ENCODE measurements around the gene GSG1. TPM values are rescaled to one million over a fixed set of nuclear protein-coding genes. Genes with fewer than 3 reads are reported as not detected.

GSG1 gene
- total RNA-seq, 3 donors from 2014 or later (not counting 1 experiment from before 2014, with no cell fraction given) = not detected

DNA sequence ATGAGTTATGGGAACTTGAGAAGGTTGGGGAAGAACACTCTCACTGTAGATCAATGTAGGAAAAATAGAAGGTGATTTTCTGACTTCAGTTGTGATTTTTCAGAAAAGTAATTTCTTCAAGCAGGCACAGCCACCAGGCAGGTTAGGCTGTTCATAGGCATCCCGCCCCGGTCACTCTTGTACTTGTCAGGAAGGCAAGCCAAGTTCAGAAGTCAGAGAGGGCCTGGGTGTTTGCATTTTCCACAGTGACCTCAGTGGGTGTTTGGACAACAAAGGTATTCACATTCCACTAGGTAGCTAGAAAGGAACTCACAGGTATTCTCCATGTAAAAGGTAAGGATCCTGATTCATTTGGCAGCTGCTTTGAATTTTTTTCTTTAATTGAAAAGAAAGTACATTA is 62.2 kb downstream of the GSG1 start:
- peaks cover 10% of the 10 kb centered on the region for H3K4me1 ChIP-seq (ENCODE audit: control insufficient read depth, insufficient read depth, low read length)
- intact Hi-C loops (cut with micrococcal nuclease) = no loop called here
- ATAC-seq (no peak), DNase-seq (no peak)
- H3K27me3 Mint-ChIP-seq (ENCODE audit: low read depth in 2 of 2) = peaks cover 9 to 19% of the 10 kb centered on the region in 2 donors
- no peaks in the 10 kb centered on the region for H3K36me3 ChIP-seq (ENCODE audit: control insufficient read depth, insufficient read depth, low read length)
- no peaks in the 10 kb centered on the region for H3K27me3 ChIP-seq (ENCODE audit: control insufficient read depth, insufficient read depth, low read length)
- no peak overlapping the region for H3K27ac Mint-ChIP-seq
- H3K4me3 Mint-ChIP-seq = no peak overlapping the region
- peaks cover 5 to 10% of the 10 kb centered on the region in 2 donors for H3K4me1 Mint-ChIP-seq
- H3K27ac ChIP-seq (ENCODE audit: low read length) = no peak overlapping the region
- no peaks in the 10 kb centered on the region for H3K9me3 ChIP-seq (ENCODE audit: control insufficient read depth, insufficient read depth, low read length)
- no peaks in the 10 kb centered on the region for H3K9me3 Mint-ChIP-seq
- H3K36me3 Mint-ChIP-seq = no peaks in the 10 kb centered on the region
- 96% methylated on average over 2 of the region's 2 CpGs for WGBS (ENCODE audit: insufficient coverage)
- TF ChIP-seq, protein P1, sequence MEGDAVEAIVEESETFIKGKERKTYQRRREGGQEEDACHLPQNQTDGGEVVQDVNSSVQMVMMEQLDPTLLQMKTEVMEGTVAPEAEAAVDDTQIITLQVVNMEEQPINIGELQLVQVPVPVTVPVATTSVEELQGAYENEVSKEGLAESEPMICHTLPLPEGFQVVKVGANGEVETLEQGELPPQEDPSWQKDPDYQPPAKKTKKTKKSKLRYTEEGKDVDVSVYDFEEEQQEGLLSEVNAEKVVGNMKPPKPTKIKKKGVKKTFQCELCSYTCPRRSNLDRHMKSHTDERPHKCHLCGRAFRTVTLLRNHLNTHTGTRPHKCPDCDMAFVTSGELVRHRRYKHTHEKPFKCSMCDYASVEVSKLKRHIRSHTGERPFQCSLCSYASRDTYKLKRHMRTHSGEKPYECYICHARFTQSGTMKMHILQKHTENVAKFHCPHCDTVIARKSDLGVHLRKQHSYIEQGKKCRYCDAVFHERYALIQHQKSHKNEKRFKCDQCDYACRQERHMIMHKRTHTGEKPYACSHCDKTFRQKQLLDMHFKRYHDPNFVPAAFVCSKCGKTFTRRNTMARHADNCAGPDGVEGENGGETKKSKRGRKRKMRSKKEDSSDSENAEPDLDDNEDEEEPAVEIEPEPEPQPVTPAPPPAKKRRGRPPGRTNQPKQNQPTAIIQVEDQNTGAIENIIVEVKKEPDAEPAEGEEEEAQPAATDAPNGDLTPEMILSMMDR (IDR thresholded peaks at IDR 0.05) = no peak
- H3K4me3 ChIP-seq (ENCODE audit: low read length) = no peak overlapping the region

DNA sequence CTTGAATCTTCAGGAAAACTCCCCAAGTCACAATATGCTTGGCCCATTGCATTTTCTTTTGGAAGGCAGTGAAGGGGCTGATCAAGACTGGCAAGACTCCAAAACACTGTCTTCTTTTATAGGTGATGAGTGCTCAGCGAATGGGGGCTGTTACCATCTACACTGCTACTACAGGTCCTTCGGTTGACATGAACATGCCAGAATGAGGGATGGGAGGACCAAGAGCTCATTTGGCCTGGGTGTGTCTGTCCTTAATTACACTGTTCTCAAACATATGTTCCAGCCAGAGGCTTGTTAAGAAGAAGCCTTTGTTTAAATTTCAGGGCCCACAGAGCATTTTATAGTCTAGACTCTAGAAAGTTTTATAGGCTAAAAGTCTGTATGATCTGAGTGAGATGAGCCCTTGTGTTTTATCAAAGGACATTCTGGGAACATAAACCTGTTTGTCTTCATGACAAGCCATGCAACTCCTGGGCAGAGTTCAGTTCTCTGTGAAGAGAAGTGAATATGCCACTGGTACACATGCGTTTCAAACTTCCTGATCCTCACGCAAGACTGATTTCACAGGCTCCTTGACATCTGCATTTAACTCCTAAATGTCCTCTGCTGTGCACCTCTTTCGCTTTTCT is 64.0 kb downstream of the GSG1 start:
- Histone ChIP-seq H3K9me3 (ENCODE audit: control insufficient read depth, insufficient read depth, low read length) (no peaks in the 10 kb centered on the region), H3K27ac (ENCODE audit: low read length) (no peak overlapping the region), H3K4me1 (ENCODE audit: control insufficient read depth, insufficient read depth, low read length) (peaks cover 5% of the 10 kb centered on the region), H3K4me3 (ENCODE audit: low read length) (no peak overlapping the region), H3K27me3 (ENCODE audit: control insufficient read depth, insufficient read depth, low read length) (no peaks in the 10 kb centered on the region), H3K36me3 (ENCODE audit: control insufficient read depth, insufficient read depth, low read length) (no peaks in the 10 kb centered on the region)
- TF ChIP-seq, protein P1 (IDR thresholded peaks at IDR 0.05) = no peak
- DNase-seq (no peak), ATAC-seq (no peak)
- Mint-ChIP-seq H3K27me3 (ENCODE audit: low read depth in 2 of 2) (peaks cover 11 to 19% of the 10 kb centered on the region in 2 donors), H3K9me3 (no peaks in the 10 kb centered on the region), H3K4me3 (no peak overlapping the region), H3K4me1 (peaks cover 5% of the 10 kb centered on the region in 2 donors), H3K27ac (no peak overlapping the region), H3K36me3 (no peaks in the 10 kb centered on the region)
- intact Hi-C loops (cut with micrococcal nuclease) = no loop called here
- 64% methylated on average over 5 of the region's 5 CpGs for WGBS (ENCODE audit: insufficient coverage)

DNA sequence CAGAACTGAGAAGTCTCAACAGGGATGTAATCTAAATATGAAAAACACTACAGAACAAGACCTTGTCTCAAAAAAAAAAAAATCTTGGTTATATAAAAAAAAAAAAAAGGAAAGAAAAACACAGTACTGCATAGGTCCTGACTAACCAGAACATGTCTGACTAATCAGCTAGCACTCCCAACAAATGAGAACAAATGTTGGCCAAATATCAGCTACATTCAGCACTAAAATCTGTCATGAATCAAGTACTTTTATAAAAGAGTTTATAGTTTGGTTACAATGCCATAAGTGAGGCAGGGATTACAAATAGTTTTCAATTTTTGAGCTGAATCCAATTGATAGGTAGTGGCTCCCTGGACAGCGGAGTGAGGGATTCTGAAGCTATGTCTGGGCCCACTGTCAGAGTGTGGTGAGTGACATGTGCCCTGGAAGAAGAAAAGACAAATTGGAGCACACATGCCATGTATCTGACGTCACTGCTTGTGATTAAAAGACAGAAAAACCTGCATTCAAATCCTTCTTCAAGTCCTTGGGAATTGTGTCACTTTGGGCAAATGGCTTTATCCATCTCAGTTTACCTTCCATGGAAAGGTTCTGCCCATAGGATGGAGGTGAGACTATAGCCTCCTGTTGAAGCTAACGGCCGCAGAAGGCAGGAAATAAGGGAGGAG is 64.8 kb downstream of the GSG1 start:
- no peaks in the 10 kb centered on the region for H3K4me1 Mint-ChIP-seq
- no peak for DNase-seq
- intact Hi-C loops (cut with micrococcal nuclease) = no loop called here

More for the DNA sequence above, 64.8 kb downstream of the GSG1 start:
- H3K9me3 Mint-ChIP-seq = no peaks in the 10 kb centered on the region
- no peak for ATAC-seq
- no peak overlapping the region for H3K27ac Mint-ChIP-seq
- H3K4me3 Mint-ChIP-seq = no peak overlapping the region
- TF ChIP-seq, protein P1 (IDR thresholded peaks at IDR 0.05) = no peak
- H3K27me3 Mint-ChIP-seq (ENCODE audit: low read depth in 2 of 2) = peaks cover 8 to 19% of the 10 kb centered on the region in 2 donors
- H3K27me3 ChIP-seq (ENCODE audit: control insufficient read depth, insufficient read depth, low read length) = no peaks in the 10 kb centered on the region
- H3K27ac ChIP-seq (ENCODE audit: low read length) = no peak overlapping the region
- H3K4me1 ChIP-seq (ENCODE audit: control insufficient read depth, insufficient read depth, low read length) = no peaks in the 10 kb centered on the region
- H3K9me3 ChIP-seq (ENCODE audit: control insufficient read depth, insufficient read depth, low read length) = no peaks in the 10 kb centered on the region
- H3K36me3 ChIP-seq (ENCODE audit: control insufficient read depth, insufficient read depth, low read length) = no peaks in the 10 kb centered on the region
- WGBS (ENCODE audit: insufficient coverage) = 86% methylated on average over 4 of the region's 4 CpGs
- no peaks in the 10 kb centered on the region for H3K36me3 Mint-ChIP-seq
- H3K4me3 ChIP-seq (ENCODE audit: low read length) = no peak overlapping the region
